Upper lobe of left lung (tissue), 6 donors: Measurements from ENCODE around the gene THEM4. TPM values are rescaled to one million over a fixed set of nuclear protein-coding genes. Genes with fewer than 3 reads are reported as not detected.

Experiments used
- ATAC-seq, 2 donors: fragments of 200-7000 bp; cut with Tn5 transposase; one replicate each; pipeline ENCODE4 v1.9.1; 2022; ENCODE audit warnings: mild to moderate bottlenecking in 2 of 2, moderate library complexity in 2 of 2; ENCODE audit not compliant: low FRiP score in 2 of 2
- DNase-seq, 2 donors: peaks; one replicate each; pipeline ENCODE4 v3.0.0-alpha.2; 2019 to 2020
- H3K27ac ChIP-seq, 4 donors: fragments of 200-600 bp; sonication (generic); one replicate each; pipeline ENCODE4 v1.5.1; 2016 to 2019
- H3K27me3 ChIP-seq, 4 donors: fragments of 200-600 bp; sonication (generic); one replicate each; pipeline ENCODE4 v1.5.1; 2017 to 2019
- H3K36me3 ChIP-seq, 4 donors: fragments of 200-600 bp; sonication (generic); one replicate each; pipeline ENCODE4 v1.5.1; 2016 to 2019
- H3K4me1 ChIP-seq, 4 donors: fragments of 200-600 bp; sonication (generic); one replicate each; pipeline ENCODE4 v1.5.1; 2018 to 2019
- H3K4me3 ChIP-seq, 4 donors: fragments of 200-600 bp; sonication (generic); one replicate each; pipeline ENCODE4 v1.5.1; 2017 to 2019; ENCODE audit warnings: mild to moderate bottlenecking in 2 of 4, moderate library complexity in 1 of 4
- H3K9me3 ChIP-seq, 4 donors: fragments of 200-600 bp; sonication (generic); one replicate each; pipeline ENCODE4 v1.5.1; 2018 to 2019
- EP300 ChIP-seq, 4 donors: sonication (generic); formaldehyde crosslinking; IDR thresholded peaks; one replicate each; pipeline ENCODE4 v1.5.1; 2017; ENCODE audit warnings: antibody characterized with exemption in 4 of 4, control low read depth in 2 of 4
- POLR2A ChIP-seq, 4 donors: fragments of 450-650 bp; IDR thresholded peaks; one replicate each; pipeline ENCODE4 v1.5.1; 2016 to 2017; ENCODE audit warnings: antibody characterized with exemption in 4 of 4, mild to moderate bottlenecking in 2 of 4
- POLR2AphosphoS5 ChIP-seq, 2 donors: sonication (generic); formaldehyde crosslinking; IDR thresholded peaks; one replicate each; pipeline ENCODE4 v1.5.1; 2017; ENCODE audit warnings: antibody characterized with exemption in 2 of 2
- WGBS, 2 donors: methylation state at CpG; one replicate each; pipeline ENCODE4 v1.1.5; 2017 to 2018; 5-methylcytosine and 5-hydroxymethylcytosine counted together
- total RNA-seq, 6 donors: library from RNA; depleted of rRNA in 4 of 6; stranded (reverse); fragments of >200 nt in 4 of 6; gene quantifications; one replicate each; pipeline versions ENCODE4 v1.1.0 to v1.2.1, GENCODE V29; 2016 to 2021
- TF ChIP-seq, protein P1 (sequence below), 6 experiments: fragments of 450-650 bp in 4 of 6; fragments of 200-600 bp in 2 of 6; sonication (generic) in 2 of 6; IDR thresholded peaks; one replicate each; pipeline ENCODE4 v1.5.1; 2016 to 2019; ENCODE audit warnings: antibody characterized with exemption in 6 of 6
- donor health status: DM: no; HTN: no; CAD: no; lungs with moderate emphysema.
- donor health status: DM: no; HTN: yes; CAD: no; lungs with severe emphysema.

THEM4 gene
- total RNA-seq, 6 donors from 2014 or later, result 11.9 to 39.8 (median 15.5) TPM

DNA sequence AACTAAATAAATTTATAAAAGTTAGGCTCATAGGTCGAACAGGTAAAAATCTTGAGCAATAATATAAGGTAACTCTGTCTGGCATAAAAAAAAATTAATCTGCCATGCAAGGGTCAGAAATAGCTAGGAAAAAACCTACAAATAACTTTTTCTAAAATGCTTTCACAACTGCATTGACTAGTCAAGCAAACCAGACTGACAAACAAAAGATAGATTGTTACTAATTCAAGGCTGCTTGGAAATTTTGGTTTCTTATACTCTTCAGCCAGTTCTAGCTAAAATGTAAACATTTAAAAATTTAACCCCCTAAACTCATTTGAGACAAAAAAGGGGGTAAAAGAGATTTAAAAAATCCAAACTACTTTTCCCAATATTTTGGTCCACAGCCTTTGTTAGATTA is 43.5 kb upstream of the THEM4 start:
- ATAC-seq (no peak), DNase-seq (no peak)
- no peak overlapping the region for H3K27ac ChIP-seq
- 64 to 67% methylated on average over 1 of the region's 1 CpG for WGBS, 2 donors
- H3K9me3 ChIP-seq, result no peaks in the 10 kb centered on the region
- no peak overlapping the region for H3K4me3 ChIP-seq
- no peaks in the 10 kb centered on the region for H3K27me3 ChIP-seq
- H3K36me3 ChIP-seq, result no peaks in the 10 kb centered on the region
- no peaks in the 10 kb centered on the region for H3K4me1 ChIP-seq
- TF ChIP-seq EP300 (IDR thresholded peaks at IDR 0.05) (no peak), POLR2A (IDR thresholded peaks at IDR 0.05) (no peak), POLR2AphosphoS5 (IDR thresholded peaks at IDR 0.05) (no peak)
- TF ChIP-seq, protein P1, sequence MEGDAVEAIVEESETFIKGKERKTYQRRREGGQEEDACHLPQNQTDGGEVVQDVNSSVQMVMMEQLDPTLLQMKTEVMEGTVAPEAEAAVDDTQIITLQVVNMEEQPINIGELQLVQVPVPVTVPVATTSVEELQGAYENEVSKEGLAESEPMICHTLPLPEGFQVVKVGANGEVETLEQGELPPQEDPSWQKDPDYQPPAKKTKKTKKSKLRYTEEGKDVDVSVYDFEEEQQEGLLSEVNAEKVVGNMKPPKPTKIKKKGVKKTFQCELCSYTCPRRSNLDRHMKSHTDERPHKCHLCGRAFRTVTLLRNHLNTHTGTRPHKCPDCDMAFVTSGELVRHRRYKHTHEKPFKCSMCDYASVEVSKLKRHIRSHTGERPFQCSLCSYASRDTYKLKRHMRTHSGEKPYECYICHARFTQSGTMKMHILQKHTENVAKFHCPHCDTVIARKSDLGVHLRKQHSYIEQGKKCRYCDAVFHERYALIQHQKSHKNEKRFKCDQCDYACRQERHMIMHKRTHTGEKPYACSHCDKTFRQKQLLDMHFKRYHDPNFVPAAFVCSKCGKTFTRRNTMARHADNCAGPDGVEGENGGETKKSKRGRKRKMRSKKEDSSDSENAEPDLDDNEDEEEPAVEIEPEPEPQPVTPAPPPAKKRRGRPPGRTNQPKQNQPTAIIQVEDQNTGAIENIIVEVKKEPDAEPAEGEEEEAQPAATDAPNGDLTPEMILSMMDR (IDR thresholded peaks at IDR 0.05), result no peak

DNA sequence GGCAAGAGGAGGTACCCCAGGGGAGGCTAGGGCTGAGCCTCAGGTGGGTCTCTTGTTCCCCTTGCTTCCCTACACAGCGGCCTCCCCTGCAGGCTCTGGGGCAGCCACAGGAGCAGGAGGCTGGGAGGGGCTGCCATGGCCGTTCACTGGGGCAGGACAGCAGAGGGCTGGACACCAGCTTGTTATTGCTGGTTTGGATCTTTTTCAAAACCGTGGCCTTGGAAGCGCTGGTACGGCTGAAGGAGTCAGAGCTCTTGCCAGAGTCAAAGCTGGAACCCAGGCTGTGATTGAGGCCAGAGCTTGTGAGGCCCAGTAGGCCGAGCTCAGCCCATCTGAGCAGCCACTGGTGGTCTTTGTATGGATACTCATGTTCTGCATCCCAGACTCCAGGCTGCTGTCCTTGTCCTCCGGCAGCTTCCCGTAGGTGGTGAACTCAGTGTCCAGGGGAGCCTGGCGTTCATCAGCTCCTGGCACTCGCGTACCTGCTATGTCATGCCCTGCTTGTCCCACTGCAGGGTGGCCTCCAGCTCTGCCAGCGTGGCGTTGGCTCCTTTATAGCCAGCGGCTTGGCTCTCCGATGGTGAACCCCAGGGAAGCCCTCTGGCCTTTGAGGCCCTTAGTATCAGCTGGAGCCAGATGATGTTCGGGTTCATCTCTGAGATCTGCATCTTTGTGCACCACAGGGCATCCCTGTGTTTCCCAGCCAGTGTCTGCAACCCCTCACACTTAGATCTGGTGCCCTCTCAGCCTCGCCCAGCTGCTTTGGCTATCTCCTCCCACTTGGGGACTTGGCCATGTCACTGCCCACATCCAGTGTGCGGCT is 40.3 kb upstream of the THEM4 start:
- Histone ChIP-seq H3K4me1 (peaks cover 21 to 25% (median 24%) of the 10 kb centered on the region in 4 donors), H3K4me3 (no peak overlapping the region), H3K27me3 (no peaks in the 10 kb centered on the region), H3K27ac (no peak overlapping the region), H3K9me3 (no peaks in the 10 kb centered on the region), H3K36me3 (no peaks in the 10 kb centered on the region)
- ATAC-seq (no peak), DNase-seq (peak in 1 of 2 donors; percentile 46)
- TF ChIP-seq POLR2A (IDR thresholded peaks at IDR 0.05) (no peak), EP300 (IDR thresholded peaks at IDR 0.05) (no peak), POLR2AphosphoS5 (IDR thresholded peaks at IDR 0.05) (no peak)
- TF ChIP-seq, protein P1 (IDR thresholded peaks at IDR 0.05), result no peak
- WGBS, 2 donors, result 90 to 96% methylated on average over 18 of the region's 18 CpGs

DNA sequence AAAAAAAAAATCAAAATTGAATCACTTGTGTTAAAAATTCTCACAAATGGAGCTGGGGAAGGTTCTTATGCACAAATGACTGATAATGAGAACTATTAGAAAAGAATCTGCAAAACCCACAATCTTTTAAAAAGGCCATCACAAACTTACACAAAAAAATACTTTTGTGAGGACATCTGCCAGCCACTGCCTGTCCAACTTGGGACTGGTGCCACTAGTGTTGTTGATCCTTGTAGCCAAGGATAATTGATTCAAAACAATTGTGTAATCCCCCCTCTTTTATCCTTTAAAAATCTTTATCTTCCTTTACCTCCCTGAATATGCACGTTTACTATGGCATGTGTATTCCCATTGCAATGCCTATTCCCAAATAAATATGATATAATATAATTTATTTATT is 39.2 kb upstream of the THEM4 start:
- Histone ChIP-seq H3K36me3 (no peaks in the 10 kb centered on the region), H3K4me3 (no peak overlapping the region), H3K9me3 (no peaks in the 10 kb centered on the region), H3K27me3 (no peaks in the 10 kb centered on the region), H3K27ac (no peak overlapping the region), H3K4me1 (peaks cover 26 to 35% (median 32%) of the 10 kb centered on the region in 4 donors)
- TF ChIP-seq POLR2AphosphoS5 (IDR thresholded peaks at IDR 0.05) (no peak), POLR2A (IDR thresholded peaks at IDR 0.05) (no peak), EP300 (IDR thresholded peaks at IDR 0.05) (no peak)
- TF ChIP-seq, protein P1 (IDR thresholded peaks at IDR 0.05), result no peak
- WGBS, 2 donors, result 66 to 95% methylated on average over 1 of the region's 1 CpG
- DNase-seq (no peak), ATAC-seq (no peak)

DNA sequence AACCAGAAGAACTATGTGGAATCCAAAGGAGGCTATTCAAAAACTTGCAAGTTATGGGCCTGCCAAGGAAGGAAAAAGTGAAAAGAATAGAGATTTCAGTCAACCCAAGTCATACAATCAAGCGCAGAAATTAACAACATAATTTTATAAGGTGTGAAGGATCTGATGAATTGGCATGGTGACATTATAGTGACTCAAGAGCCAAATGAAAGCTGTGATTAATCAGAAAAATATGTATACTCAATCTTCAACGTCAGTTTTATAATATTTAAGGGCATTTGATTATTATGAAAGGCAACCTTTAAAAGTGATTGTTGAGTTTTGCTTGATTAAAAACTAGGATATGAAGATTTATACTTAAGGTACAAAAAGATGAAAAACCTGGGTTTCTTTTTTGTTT is 37.8 kb upstream of the THEM4 start:
- DNase-seq (no peak), ATAC-seq (no peak)
- TF ChIP-seq, protein P1 (IDR thresholded peaks at IDR 0.05), result no peak
- TF ChIP-seq EP300 (IDR thresholded peaks at IDR 0.05), result no peak
- no peak for TF ChIP-seq POLR2AphosphoS5 (IDR thresholded peaks at IDR 0.05)
- TF ChIP-seq POLR2A (IDR thresholded peaks at IDR 0.05), result no peak
- no peaks in the 10 kb centered on the region for H3K36me3 ChIP-seq
- H3K27me3 ChIP-seq, result no peaks in the 10 kb centered on the region
- 68 to 78% methylated on average over 2 of the region's 2 CpGs for WGBS, 2 donors
- H3K27ac ChIP-seq, result peak overlapping the region; percentile 69 to 83 (median 72)
- no peak overlapping the region for H3K4me3 ChIP-seq
- H3K4me1 ChIP-seq, result peaks cover 26 to 39% (median 34%) of the 10 kb centered on the region in 4 donors
- H3K9me3 ChIP-seq, result no peaks in the 10 kb centered on the region
